Measurements from ENCODE around the gene ECT2.
"Not testable (repeated sequence)": the region's sequence is repeated elsewhere in the genome, so short reads cannot be mapped to it uniquely, and the experiment has no call there.

The ECT2 gene, protein sequence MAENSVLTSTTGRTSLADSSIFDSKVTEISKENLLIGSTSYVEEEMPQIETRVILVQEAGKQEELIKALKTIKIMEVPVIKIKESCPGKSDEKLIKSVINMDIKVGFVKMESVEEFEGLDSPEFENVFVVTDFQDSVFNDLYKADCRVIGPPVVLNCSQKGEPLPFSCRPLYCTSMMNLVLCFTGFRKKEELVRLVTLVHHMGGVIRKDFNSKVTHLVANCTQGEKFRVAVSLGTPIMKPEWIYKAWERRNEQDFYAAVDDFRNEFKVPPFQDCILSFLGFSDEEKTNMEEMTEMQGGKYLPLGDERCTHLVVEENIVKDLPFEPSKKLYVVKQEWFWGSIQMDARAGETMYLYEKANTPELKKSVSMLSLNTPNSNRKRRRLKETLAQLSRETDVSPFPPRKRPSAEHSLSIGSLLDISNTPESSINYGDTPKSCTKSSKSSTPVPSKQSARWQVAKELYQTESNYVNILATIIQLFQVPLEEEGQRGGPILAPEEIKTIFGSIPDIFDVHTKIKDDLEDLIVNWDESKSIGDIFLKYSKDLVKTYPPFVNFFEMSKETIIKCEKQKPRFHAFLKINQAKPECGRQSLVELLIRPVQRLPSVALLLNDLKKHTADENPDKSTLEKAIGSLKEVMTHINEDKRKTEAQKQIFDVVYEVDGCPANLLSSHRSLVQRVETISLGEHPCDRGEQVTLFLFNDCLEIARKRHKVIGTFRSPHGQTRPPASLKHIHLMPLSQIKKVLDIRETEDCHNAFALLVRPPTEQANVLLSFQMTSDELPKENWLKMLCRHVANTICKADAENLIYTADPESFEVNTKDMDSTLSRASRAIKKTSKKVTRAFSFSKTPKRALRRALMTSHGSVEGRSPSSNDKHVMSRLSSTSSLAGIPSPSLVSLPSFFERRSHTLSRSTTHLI

DNA sequence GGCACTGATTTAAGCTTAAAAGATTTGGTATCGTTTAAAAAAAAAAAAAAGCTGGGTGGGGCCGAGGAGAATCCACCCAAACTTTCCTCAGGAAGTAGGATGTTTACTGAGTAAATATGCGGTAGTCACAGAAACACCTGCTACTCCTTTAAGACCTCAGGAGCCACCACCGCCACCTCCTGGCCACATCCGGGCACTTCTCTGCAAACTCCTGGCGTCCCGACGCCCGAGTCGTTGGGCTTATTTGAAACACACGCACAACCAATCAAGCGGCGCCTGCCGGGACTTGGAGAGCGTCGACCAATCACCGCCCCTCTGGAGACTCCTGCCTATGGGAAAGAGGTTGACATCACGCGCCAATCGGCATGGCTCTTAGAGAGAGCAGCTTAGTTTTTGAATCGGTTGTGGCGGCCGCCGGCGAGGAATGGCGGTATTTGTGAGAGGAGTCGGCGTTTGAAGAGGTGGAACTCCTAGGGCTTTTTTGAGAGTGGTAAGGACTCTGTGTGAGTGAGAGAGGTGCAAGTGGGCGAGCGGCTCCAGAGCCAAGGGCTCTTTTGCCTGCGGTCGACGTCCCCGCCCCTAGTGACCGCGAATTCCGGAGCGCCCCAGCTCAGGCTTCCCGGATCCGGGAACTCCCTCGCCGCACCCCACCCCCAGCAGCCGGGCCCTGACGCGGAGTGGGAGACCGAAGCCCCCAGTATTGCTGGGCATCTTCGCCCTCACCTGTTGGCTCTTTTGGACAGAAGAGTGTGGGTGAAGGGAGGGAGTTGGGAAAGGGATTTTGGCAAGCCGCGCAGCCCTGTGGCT lies at the start of gene ECT2:
TSS of gene ECT2 (plus strand) at position 359 of the 807 bp plus-strand sequence. CDS start 3,805 bp downstream, outside the sequence.
- peak; percentile 97 for DNase-seq

DNA sequence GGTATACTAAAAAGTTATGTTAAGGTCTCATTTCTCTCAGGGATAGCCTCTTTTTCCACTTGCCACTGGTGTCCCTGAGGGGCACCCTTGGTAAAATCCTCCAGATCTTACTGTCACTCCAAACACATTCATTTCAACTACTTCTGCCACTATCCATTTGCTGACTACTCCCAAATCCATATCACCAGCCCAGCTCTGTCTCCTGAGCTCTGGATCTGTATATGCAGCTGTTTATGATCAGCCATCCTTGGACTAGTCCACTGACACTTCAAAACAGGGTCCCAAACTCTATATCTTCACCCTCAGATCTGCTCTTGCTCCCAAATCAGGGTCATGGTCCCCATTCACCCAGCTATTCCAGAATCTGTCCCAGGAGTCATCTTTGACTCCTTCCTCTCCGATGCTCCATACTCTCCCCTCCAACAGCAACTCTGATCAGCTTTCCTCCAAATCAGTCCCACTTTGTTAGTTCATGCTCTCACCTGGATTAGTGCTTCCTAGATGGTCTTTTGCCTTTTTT lies 49.5 kb upstream of the ECT2 start:
- DNase-seq: no peak

DNA sequence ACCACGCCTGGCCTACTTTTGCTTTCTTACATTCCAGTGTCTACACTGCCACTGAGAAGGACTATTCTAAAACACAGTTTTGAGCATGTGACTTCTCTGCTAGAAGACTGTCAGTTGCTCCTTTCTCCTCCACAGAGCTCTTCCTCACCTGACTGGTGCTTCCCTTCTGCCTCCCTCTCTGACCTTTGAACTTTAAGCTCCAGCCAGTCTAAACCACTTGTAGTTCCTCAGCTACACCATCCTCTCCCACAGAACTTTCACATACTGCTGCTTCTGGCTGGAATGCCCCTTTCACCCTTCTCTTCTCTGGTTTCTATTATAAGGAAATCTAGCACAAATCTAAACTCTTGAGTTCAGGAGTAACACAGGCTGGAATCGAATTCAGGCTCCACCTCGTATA lies 48.8 kb upstream of the ECT2 start:
- DNase-seq: no peak

DNA sequence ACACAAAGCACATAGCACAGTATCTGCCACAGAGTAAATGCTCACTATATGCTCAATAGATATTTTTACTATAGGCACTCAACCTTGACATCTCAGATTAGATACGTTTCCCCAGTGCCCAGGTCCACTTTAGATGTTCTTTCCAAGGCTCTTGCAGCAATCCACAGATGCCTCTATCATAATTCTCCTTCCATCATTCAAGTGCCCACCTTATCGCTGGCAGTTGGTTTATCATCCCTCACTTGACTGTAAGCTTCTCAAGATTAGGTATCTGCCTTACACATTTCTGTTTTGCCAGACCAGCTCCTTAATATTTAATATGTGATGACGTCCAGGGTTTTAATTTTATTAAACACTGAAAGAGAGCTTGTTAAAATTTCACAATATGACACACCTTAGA lies 48.3 kb upstream of the ECT2 start:
- DNase-seq: no peak

DNA sequence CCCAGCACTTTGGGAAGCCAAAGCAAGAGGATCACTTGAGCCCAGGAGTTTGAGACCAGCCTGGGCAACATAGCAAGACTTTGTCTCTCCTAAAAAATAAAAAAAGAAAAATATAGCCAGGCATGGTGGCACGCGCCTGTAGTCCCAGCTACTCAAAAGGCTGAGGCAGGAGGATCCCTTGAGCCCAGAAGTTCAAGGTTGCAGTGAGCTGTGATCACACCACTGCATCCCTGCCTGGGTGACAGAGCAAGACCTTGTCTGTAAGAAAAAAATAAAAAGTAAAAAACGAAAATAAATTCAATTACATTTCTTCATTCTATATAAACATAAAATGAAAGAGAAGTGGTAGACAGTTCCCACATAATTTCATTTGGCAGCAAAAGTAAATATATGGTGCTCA lies 47.8 kb upstream of the ECT2 start:
- DNase-seq: not testable (repeated sequence)

DNA sequence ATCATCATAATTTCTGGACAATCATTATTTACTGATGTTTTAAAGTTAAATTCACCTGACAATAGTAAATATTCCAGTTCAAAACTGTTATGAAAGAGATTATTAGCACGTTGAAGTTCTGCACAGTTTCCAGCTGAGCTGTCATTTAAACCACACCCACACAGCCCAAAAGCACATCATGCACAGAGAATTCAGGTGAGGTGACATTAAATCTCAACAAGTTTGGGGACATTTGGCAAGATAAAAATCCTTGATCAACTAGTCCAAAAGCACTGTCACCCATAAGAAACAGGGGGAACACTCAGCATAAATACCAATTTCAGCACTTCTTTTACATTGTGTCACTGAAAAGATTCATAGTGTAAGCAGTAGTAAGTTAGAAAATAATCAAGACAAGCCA lies 46.5 kb upstream of the ECT2 start:
- no peak for DNase-seq

DNA sequence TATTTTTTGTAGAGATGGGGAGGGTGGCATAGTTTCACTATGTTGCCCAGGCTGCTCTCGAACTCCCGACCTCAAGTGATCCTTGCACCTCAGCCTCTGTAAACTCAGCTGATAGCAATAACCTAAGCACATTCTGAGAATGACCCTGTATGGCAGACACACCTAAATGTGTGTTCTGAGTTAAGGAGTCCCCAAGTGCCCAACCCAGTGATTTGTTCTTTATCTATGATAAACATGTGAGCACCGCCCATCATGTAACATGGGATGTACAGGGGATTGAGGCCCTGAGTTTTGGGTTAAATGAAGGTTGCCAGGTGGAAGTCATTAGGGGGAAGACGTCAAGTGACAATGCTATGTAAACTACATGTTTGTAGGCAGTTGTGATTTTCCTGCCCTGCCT lies 45.4 kb upstream of the ECT2 start:
- no peak for DNase-seq

DNA sequence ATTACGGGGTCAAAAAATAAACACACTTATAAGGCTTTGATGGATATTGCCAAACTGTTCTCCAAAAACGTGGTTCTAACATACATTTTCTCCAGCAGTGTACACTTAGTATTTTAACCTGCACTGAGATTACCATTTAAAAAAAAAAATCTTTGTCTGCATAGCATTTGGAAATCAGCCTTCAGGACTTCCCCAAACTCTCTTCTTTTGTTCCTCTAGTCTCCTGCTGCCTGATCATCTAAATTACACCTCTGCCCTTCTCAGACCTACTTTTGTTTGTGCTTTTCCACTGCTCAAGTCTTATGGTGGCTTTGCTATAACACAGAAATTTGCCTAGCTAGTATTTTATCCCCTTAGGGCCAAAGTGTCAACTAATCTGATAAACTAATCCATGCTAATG lies 43.5 kb upstream of the ECT2 start:
- DNase-seq: no peak

DNA sequence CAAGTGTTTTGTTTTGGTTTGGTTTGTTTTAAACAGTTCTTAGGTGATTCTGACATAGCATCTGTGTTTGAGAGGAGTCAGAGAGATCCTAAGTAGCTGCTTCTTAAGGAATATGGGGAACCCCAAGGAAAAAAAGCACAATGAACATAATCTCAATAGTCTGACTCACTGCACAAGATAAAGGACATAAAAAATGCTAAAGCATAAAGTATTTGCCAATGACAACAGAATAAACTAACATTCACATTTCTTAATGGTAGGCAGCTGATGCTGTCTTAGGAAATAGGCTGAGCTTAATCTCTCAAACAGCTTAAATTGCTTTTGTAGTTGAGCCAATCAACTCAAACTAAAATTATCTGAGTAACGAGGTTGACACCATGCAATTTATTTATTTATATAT lies 42.6 kb upstream of the ECT2 start:
- no peak for DNase-seq

DNA sequence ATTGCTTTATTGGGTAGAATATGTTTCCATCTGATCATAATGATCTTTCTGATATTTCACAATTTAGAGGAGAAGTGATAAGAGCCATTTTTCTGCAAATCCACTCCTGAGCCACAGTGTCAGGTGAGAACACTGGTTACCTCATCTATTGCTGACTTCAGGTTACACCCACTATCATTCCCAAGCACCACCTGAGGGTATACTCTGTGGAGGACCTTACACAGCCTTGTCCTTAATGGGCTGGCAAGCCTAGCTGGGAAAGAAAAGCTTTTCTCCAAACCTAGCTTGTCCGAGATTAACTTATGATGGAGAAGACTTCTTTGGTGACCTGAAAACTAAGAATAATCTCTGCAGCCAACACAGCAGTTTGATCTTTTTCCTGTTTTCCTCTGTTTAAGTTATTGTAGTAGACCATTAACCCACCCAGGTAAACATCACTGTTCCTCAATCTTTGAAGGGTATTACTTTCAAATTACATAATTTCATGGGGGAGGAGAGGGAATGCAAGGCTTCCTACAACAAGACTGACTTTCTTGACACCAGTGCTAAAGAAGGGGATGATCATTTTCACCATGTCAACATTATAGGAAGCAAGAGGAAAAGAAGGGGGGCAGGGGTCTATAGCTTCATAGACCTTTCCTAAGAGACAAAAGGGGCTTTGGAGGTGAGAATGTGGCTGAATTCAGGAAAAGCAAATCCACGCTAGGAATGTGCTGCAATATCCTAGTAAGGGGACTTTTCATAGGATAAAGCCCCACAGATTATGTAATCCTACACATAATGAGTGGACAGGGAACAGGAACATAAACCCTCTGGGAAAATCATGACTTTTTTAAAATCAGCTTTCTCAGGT lies 41.4 kb upstream of the ECT2 start:
- DNase-seq: no peak

DNA sequence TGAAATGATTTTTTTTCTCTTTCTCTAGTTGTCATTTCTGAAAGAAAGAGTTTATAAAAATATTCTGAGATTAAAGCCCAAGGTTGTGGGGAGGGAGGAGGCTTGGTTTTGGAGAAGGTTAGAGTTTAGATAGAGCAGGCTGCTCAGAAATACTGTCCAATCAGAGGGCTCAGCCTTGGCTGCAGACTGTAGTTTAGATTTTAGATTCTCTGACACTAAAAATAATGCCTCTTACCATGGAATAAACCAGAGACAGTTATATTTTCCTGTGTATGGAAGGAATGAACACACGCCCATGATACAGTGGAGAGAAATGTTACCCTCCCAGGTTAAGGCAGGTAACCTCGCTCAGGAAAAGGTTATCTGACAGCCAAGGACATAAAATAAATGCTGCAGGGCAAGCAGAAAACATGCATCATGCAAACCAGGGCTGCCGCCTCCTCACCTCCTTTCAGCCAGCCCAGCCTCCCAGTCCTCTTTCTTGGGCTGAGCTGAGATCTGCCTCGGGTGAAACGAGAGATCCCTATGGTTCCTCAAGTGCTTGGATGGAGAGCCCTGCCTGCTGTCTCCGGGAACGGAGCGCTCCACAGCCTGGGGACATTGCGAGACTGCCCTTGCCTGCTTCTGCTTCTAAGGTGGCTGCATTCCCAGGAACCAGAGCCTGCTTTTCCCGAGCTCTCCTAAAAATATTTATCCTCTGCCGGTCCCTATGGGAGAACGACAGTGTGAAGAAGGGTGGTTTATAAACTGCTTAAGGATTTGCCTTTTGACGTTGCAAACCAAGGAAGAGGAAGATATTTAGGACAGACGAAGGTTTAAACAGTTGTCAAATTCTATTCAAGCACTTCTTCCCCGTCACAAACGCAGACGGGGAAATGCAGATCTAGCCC lies 40.5 kb upstream of the ECT2 start:
- DNase-seq: no peak

DNA sequence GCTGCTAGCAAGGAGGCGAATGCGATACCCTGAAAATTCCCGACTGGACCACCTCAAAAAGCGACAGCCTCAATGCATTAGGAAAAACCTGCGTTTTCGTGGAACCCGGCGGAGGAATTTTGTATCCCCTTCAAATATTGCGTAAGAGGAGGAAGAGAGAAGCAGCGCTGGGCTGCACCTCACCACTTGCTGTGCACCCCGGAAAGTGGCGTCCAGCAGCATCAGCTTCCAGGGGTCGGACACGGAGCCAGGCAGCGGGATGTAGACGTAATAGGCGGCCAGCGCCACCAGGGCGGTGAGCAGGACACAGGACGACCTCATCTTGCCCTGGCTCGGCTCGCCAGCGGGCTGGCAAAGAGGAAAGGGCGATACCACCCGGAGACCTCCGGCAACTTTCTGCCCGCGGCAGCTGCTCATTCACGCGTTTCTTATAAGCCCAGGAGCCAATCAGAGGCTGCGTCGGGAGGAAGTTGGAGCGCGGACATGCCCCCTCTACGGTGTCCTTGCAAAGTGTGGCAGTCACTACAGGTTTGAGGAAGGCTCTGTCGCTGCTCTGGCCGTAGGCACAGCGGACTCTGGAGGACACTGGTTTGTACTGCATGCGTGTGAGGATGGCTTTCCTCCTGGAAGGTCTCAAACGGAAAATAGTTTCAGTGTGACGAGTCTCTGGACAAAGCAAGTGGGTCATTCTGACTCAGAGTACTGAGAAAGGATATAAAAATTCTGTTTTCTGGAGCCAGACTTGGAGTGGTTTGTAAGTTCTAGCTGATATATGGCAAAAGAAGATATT lies 39.7 kb upstream of the ECT2 start, which contains the start of gene NCEH1:
TSS of gene NCEH1 (minus strand) at position 404 of the 790 bp plus-strand sequence. CDS start at position 321, 83 bp downstream.
- DNase-seq: peak; percentile 81

DNA sequence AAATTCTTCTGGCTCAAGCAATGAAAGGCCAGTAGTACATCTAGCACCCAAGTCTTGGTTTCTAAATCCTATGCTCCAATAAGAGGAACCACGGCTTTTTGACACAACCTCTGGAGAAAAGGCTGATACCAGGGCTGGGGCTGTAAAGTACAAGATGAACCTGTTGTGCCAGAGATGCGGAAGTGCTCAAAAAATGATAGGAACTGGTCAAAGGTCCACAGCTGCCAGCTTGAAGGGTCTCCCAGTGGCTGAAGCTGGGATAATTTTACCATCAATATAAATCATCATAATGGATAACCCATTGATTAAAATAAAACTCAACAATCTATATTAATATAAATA lies 39.1 kb upstream of the ECT2 start:
- no peak for DNase-seq

DNA sequence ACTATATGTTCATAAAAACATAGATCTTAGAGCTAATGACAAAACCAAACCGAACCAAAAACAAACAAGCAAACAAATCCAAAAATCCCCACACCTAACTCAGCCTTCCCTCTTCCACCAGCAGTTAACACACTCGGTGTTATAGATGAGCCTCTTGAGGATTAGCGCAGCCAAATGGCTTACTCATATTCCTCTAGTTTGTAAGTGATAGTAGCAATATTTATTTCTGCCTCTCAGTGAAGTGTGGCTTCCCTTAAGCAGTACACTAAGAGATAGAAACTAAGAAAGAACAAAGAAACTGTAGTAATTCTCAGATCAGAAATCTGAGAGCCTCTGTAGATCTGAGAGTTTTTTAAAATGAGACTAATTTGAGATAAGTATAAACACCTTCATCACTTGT lies 37.2 kb upstream of the ECT2 start:
- DNase-seq: no peak

DNA sequence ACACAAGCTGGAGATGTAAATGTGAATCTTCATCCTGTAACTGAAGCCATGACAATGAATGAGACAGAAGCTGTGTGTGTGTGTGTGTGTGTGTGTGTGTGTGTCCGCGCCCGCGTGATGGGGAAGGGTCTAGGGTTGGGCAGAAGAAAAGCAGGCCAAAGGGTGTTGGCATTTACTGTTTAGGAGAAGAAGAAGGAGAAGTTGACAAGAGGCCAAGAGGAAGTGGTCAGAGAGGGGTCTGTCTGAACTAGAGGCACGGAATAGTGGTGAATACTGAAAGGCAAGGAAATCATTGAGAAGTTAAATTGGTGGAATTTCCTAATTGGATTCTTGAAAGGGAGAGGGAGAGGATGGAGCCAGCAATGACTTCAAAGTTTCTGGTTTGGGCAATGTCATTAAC lies 34.0 kb upstream of the ECT2 start:
- DNase-seq: no peak

DNA sequence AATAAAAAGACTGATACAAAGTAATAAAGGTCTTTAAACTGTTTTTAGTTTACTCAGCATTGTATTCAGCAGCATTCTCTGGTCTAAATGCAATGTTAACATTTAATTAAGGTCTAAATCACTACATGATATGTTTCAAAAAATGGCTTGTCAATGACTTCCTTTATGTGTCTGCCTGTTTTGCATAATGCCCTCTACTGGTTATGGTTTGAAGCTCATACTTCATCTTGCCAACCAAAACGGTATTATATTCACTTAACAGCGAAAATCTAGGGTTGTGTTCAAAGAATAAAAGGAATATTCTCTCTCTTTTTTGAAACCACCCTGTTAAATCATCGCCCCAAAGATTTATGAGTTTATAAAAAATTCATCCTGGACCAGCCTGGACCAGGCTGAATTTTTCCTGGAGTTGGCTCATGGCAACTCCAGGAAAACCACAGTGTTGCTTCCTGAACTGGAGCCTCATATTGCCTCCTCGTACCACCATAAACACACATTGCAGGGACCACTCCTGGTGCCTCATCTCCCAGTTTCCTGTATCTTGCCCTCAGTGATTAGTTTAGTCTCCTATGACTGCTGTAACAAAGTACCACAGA lies 32.9 kb upstream of the ECT2 start:
- DNase-seq: no peak

DNA sequence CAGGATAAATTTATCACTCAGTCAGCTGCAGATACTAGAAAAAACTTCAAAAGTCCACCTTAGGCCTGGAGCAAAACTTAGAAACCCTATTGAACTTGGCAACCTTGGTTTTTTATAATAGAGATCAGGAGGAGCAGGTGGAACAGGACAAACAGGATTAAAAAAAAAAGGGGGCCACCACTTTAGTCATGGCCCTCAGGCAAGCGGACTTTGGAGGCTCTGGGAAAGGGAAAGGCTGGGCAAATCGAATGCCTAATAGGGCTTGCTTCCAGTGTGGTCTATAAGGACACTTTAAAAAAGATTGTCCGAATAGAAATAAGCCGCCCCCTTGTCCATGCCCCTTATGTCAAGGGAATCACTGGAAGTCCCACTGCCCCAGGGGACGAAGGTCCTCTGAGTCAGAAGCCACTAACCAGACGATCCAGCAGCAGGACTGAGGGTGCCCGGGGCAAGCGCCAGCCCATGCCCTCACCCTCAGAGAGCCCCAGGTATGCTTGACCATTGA lies 27.9 kb upstream of the ECT2 start:
- DNase-seq: not testable (repeated sequence)

DNA sequence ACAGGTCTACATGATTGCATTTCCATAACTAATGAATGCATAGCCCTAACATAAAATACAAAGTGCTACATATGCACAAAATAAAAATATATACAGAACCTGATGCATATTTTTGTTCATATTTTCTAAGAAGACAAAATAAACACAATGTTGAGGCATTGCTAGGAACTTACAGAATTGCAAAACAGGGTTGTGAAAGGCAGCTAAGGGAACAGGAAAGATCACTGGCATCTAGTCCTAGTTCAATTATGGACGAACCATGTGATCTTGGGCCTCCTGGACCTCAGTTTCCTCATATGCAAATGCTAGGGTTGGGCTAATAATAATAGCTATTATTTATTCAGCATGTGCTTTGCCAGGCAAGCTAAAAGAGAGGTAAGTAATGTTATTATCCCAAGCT lies 24.1 kb upstream of the ECT2 start:
- no peak for DNase-seq

DNA sequence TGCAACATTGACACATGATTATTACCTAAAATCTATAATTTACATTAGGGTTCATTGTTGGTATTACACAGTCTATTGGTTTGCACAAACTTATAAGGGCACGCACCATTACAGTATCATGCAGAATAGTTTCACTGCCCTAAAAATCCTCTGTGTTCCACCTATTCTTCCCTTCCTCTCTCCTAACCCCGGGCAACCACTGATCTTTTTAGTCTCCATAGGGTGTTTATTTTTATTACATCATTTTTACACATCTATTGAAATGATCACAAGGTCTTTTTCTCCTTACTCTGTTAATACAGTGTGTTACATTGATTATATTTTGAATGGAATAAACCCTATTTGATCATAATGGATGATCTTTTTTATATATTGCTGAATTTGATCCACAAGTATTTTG lies 15.5 kb upstream of the ECT2 start:
- DNase-seq: no peak
